ENCODE results near the gene NEGR1.

NEGR1 gene

GRCh38 chr1:72111662-72112061 lies 170.7 kb downstream of the NEGR1 start:
- no peak for DNase-seq

DNA sequence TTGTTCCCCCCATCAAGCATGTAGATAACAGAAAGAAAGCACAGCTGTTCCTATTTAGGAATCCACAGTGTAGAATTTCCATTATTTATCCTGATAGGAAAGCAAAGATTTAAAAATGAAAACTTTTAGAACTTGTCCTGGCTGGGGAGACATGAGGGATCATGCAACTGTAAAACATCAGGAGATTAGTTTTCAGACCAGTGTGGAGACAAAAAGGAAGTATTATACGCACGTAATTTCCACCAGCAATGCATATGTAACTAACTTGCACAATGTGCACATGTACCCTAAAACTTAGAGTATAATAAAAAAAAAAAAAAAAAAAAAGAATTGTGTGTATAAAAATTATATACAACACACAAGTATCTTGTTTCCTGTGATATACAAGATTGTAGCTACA lies 172.4 kb downstream of the NEGR1 start:
- no peak for DNase-seq

- DNase-seq: no peak
Observed at GRCh38 chr1:72105201-72105600, 177.1 kb downstream of the NEGR1 start.

GRCh38 chr1:72101840-72102632 lies 180.3 kb downstream of the NEGR1 start:
- DNase-seq: no peak

- DNase-seq: no peak
Observed at GRCh38 chr1:72100771-72101170, 181.6 kb downstream of the NEGR1 start.

DNA sequence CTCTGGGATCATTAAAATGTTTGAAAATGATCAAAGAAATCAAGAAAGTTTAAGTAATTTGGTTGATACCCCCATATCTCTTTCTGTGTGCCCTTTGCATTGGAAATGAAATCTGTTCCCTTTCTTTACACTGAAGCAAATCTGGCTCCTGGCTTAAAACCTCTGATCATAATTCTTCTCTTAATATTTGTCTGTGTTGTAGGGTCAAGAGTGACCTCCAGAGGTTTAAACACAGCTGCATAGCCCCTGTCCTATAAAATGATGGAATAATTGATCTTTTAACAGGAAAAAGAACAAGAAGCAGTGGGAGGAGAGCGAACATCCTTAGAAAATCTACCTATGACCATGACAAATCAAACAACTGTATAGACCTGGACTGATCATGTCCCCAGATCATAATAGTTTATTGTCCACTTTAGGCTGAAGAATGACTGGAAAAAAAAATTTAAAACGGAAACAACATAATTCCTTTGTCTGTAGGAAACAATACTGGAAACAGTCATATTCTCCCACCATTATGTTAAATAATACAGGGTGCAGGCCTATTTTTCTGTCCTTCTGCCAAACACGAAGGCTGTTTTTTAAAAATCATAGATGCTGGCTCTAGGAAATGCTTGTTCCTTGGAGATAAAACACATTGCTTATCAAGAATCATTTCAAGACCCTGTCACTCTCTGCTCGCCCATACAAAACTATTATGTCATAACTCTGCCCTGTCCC lies 184.3 kb downstream of the NEGR1 start:
- no peak for DNase-seq

DNA sequence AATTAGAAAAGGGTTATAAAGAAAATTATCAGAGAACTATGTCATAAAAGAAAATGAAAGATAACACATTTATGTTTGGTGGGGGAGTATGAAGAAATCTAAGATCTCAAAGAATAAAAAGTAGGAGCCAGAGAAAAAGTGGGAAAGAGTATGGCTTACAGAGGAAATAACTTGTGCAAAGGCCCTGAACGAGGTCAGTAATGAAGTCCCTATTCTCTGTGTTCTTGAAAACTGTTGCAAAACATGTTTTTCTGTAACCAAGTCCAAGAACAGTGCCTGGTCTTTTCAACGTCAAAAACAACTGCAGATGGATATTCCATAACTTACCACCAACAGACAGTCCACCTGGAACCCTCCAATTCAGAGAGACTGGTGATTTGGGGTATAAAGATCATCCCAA lies 188.1 kb downstream of the NEGR1 start:
- no peak for DNase-seq

GRCh38 chr1:72086394-72086793 lies 195.9 kb downstream of the NEGR1 start:
- DNase-seq: no peak

DNA sequence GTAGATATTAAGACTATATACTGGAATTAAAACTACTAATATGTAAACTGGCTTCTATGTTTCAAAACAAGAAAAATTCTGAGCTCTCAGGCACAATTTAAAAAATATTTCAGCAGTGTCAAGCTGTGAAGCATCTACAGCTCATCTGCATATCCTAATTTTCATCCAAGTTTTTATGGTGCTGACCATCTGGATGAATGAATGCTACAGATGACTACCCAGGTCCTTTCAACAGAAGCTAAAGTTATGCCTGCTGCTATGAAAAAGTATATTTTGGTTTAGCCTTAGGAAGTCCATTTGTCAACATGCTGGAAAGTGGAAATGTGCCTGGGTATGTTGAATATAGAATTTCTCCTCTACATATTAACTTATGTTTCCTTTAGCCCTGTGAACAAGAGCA lies 206.9 kb downstream of the NEGR1 start:
- no peak for DNase-seq

DNA sequence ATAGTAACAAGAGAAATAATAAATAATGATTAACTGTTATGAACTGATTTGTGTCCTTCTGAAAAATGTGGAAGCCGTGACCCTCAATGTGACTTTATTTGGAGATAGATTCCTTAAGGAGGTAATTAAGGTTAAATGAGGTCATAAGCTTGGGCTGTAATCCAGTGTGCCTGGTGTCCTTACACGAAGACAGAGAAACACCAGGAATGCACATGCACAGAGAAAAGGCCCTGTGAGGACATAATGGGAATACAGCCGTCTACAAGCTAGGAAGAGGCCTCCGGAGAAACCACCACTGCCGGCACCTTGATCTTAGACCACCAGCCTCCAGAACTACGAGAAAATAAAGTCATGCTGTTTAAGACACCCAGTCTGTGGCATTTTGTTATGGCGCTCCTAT lies 215.9 kb downstream of the NEGR1 start:
- no peak for DNase-seq

DNA sequence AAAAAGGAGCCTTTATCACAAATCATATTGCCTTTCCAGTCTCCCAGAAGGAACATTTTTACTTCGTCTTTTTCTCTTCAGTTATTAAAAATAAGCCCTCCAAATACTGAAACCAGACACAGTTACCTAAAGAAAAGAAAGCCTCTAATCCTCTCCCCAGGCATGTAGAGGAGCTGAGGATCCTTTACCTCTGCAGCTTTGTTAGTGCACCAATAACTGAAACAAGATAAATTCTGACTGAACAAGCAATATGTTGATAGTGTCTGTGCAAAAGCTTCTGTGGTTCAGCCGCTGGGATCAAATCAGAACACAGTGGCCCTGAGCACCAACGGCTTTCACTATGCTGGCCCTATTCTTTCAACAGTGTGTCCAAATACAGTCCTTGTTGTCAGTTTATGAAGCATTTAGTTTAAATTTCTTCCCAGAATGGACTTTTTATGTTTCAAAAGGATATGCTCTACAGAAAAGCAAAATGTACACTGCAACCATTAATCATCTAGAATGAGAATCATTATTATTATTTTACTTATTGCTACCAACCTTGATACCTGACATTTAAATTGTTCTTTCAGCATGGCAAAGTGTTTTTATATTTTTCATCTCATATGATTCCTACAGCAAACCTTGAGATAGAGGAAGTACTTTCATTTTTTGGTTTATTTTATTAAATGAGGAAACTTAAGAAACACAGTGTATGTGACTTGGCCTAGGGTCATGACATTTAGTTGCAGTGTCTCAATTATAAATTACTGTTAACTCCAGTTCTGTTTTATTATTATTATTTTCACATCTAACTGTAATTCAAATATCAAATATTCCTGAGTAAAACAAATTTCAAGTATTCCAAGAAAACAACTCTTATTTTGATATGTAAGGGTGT lies 217.9 kb downstream of the NEGR1 start:
- DNase-seq: no peak

DNA sequence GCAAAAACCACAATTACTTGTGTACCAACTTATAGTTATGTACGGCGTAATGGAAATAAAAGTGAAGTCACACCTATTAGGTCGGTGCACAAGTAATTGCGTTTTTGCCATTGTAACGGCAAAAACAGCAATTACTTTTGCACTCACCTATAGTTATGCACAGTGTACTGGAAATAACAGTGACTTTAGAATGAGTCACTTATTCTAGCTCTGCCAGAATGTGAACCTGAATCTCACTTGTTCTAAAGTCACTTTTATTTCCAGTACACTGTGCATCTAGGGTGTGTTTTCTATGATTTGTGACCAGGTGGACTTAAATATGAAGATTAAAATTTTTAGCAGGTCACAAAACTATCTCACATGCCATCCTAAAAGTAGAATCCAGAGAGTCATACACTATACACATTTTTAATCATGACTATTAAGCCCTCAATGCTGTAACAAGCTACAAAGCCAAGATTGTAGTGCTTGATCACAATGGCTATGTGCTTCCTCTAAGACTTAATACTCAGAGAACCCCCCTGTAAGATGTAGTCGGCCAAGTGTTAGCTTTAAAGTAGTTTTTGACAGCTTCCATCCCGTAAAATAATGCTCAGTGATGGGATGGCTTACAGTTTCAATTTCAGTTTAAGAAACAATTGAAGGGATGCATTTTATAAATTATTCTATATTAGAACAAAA lies 218.8 kb downstream of the NEGR1 start:
- no peak for DNase-seq

- no peak for DNase-seq
Observed at GRCh38 chr1:72062584-72062983, 219.8 kb downstream of the NEGR1 start.

GRCh38 chr1:72060466-72061245 lies 221.7 kb downstream of the NEGR1 start:
- DNase-seq: no peak

- no peak for DNase-seq
Observed at GRCh38 chr1:72056516-72056915, 225.8 kb downstream of the NEGR1 start.

DNA sequence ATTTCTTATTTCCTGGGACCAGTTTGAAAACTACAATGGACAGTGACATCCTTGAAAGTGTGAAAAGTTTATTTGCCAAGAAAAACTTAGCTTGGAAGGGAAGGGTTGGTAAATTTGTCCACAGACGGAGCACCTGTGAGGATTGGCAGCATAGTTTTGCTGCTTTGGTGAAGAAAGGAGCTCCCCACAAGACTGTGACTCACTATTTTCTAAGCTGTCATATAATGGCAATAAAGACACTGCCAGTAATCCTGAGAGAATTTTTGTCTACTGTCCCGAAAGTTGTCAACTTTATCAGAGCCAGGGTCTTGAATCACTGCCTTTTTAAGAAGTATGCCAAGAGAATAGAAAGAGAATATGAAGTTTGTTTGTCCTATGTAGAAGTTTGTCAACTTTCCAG lies 230.8 kb downstream of the NEGR1 start:
- DNase-seq: no peak

DNA sequence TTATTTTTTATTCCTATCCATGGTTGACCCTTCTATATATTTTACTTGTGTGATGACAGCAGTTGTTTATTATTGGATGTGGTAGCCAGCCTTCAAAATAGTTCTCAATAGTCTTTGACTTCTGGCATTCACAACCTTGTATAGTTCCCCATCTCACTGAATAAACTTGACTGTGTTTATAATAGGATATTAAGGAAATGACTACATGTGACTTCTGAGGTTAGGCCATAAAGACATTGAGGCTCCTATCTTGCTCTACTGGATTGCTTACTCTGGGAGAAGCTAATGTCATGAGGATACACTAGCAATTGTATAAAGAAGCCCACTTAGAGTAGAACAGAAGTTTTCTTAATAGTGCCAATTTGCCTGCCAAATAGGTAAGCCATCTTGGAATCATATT lies 231.8 kb downstream of the NEGR1 start:
- no peak for DNase-seq

GRCh38 chr1:72037745-72038343 lies 244.5 kb downstream of the NEGR1 start:
- DNase-seq: no peak

DNA sequence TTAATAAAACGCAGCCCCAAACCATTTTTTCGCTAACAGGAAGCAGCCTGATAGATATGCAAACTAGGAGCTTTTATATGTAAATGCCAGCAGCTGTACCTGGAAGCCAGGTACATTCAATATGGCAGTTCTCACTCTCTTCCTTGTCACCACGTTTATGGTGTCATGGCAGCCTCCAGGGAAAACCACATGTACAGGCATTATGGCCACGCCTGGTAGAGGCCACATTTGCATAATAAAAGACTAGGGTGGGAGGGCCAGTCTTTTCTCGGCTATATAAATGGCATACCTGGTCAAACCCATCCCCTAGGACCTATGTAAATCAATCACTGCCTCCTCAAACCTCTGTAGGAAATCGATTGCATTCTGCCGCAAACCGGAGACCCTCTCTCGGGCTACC lies 247.5 kb downstream of the NEGR1 start:
- DNase-seq: no peak

DNA sequence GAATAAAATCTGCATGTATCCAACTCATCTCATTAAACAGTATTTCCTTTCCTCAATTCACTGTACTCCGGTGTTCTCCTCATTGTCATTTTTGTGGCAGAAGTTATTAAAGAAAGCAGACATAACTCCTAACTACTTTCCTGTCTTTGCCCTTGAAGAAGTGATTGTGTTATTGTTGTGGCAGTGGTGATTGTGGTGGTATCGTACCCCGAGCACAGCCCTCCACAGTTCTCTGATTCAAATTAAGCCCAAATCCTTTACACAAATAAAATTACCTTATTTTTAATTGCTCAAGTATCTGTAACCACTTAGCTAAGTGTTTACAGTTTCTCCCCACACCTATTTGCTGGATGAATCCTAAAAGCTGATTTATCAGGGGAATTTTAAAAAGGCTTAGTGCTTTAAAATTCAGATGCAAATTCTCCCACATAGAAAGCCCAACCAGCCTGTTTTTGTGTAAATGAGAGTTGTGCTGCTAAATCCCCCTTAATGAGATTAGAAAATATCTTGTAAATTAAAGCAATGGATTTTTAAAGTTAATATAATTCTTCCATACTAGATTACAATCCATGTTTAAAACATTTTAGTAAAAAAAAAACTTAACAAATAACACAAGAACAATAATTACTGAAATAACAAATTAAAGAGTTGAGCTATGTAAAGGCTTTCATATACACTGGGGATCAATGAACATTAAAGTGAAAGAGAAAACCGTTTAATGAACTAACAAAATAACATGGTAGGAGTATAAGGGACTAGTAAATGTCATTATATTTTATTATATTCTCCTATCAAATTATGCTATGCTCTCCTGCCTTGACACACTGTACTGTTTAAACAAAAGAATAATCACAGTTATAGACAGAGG lies 259.0 kb downstream of the NEGR1 start:
- DNase-seq: no peak

GRCh38 chr1:72018562-72018961 lies 263.8 kb downstream of the NEGR1 start:
- DNase-seq: no peak
